ENCODE data around the gene SSBP4. TPM values are rescaled to one million over a fixed set of nuclear protein-coding genes. Genes with fewer than 3 reads are reported as not detected.

Gene SSBP4
- total RNA-seq, 1 experiment from 2014 or later: 97.5 TPM

DNA sequence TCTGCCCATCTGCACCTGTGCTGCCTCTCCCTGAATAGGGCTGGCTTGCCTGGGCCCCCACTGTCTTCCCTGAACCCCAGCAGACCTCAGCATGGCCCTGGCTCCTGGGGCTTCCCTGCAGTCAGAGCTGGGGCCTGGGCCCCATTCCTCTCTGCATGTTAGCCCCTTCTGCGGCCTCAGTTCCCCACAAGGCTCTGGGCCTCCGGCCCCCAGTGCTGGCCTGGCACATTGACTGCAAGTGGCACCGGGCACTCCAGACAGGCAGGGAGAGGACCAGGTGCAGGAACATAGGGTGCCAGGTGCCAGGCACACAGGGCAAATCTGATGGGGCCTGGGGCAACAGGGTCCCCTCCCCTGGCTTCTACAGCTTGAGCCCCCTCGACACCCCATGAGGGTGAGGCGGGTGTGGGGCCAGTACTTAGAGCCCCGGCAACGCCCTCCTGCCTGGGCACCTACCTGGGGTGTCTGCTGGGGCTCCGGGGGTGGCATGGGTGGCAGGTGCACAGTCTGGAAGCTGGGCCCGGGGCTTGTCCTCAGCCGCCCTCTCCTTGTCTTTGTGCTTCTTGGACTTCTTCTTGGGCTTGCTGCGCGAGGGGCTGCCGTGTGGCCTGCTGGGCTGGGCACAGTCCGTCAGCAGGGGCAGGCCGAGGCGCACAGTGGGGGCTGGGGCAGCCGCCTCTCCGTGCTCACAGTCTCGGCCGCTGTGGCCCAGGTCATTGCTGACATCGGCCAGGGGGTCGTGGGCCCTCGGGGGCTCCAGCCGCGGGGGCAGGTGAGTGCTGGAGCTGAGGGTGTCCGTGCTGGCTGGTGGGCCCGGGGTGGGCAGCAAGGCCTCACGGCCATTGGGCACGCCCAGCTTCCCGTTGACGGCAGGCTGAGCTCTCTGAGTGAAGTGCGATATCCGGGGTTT, 31.1 kb downstream of the SSBP4 start:
- intact Hi-C loops (cut with micrococcal nuclease): no loop called here
- Histone ChIP-seq H3K4me3 (ENCODE audit: low read length) (no peak overlapping the region), H3K9ac (ENCODE audit: low read length) (no peak overlapping the region), H3F3A (ENCODE audit: low read length, unreplicated experiment) (no peaks in the 10 kb centered on the region), H3K79me2 (ENCODE audit: low read length) (no peaks in the 10 kb centered on the region), H3K27ac (ENCODE audit: low read length) (no peak overlapping the region), H3K27me3 (ENCODE audit: low read length) (no peaks in the 10 kb centered on the region), H4K20me1 (ENCODE audit: low read length) (no peaks in the 10 kb centered on the region), H2AFZ (ENCODE audit: low read length) (no peak overlapping the region), H3K36me3 (ENCODE audit: low read depth, low read length) (peaks cover 22% of the 10 kb centered on the region), H3K4me2 (ENCODE audit: low read length) (no peak overlapping the region), H3K4me1 (ENCODE audit: insufficient read depth, low read length) (peaks cover 21% of the 10 kb centered on the region), H3K9me3 (ENCODE audit: low read length) (no peaks in the 10 kb centered on the region), H3K9me2 (replicated peaks; ENCODE audit: low read length) (no peaks in the 10 kb centered on the region)
- POLR2A ChIA-PET (ENCODE audit: unreplicated experiment): no interaction called here
- CTCF ChIA-PET: interaction anchor here (1.1 kb wide), 1 partner anchor 12 kb away, joined by 14 read pairs; no protein-coding TSS in a partner anchor
- TF ChIP-seq, protein P1, sequence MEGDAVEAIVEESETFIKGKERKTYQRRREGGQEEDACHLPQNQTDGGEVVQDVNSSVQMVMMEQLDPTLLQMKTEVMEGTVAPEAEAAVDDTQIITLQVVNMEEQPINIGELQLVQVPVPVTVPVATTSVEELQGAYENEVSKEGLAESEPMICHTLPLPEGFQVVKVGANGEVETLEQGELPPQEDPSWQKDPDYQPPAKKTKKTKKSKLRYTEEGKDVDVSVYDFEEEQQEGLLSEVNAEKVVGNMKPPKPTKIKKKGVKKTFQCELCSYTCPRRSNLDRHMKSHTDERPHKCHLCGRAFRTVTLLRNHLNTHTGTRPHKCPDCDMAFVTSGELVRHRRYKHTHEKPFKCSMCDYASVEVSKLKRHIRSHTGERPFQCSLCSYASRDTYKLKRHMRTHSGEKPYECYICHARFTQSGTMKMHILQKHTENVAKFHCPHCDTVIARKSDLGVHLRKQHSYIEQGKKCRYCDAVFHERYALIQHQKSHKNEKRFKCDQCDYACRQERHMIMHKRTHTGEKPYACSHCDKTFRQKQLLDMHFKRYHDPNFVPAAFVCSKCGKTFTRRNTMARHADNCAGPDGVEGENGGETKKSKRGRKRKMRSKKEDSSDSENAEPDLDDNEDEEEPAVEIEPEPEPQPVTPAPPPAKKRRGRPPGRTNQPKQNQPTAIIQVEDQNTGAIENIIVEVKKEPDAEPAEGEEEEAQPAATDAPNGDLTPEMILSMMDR (conservative IDR thresholded peaks at IDR 0.05; ENCODE audit: low read depth, low read length): no peak
- TF ChIP-seq EZH2 (IDR thresholded peaks at IDR 0.05; ENCODE audit: low read length, unreplicated experiment) (no peak), EZH2phosphoT487 (IDR thresholded peaks at IDR 0.05; ENCODE audit: borderline replicate concordance, low read length) (no peak)
- ATAC-seq (no peak), DNase-seq (no peak)
- BruUV-seq (replicated peaks): no TSS peak

DNA sequence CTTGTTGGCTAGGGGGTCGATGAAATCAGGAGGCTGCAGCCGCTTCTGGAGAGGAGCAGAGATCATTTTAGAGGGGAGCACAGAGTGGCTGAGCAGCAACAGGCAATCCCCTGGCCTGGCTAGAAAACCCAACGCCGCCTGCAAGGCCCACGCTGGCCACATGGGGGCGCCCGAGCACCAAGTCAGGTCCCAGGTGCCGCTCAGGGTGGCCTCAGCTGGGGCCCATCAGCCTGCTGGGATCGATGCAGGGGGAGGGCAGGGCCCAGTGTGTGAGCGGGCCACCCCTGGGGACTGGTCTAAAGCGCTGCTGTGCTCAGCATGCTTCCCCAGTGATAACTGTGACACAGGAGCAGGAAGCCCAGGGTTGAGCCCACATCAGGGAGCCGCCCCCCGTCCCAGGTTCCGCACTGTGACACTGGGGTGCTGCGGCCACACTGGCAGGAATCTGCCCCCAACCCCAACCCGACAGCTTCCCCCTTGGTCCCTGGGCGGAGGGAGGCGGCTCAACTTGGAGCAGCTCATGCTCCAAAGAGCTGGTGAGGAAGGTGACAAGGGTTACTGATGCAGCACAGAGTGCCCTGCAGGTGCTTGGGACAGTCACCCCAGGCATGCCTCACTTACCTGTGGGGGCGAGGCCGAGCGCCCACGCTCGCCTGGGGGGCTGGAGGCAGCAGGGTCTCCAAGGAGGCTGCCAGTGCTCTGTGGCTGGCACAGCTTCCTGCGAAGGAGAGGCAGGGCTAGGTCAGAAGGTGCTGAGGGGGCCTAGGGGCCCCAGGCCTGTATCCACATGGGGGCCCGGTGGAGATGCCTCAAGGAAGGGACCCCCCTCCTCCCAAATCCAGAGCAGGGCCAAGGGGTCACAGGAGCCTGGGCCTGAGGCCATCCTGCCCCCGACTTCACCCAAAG, 32.0 kb downstream of the SSBP4 start:
- Histone ChIP-seq H3K4me1 (ENCODE audit: insufficient read depth, low read length) (peaks cover 21% of the 10 kb centered on the region), H3F3A (ENCODE audit: low read length, unreplicated experiment) (no peaks in the 10 kb centered on the region), H3K9me3 (ENCODE audit: low read length) (no peaks in the 10 kb centered on the region), H3K9me2 (replicated peaks; ENCODE audit: low read length) (no peaks in the 10 kb centered on the region), H3K36me3 (ENCODE audit: low read depth, low read length) (peaks cover 15% of the 10 kb centered on the region), H4K20me1 (ENCODE audit: low read length) (no peaks in the 10 kb centered on the region), H3K79me2 (ENCODE audit: low read length) (no peaks in the 10 kb centered on the region), H3K4me2 (ENCODE audit: low read length) (no peak overlapping the region), H3K27ac (ENCODE audit: low read length) (no peak overlapping the region), H3K9ac (ENCODE audit: low read length) (no peak overlapping the region), H2AFZ (ENCODE audit: low read length) (no peak overlapping the region), H3K4me3 (ENCODE audit: low read length) (no peak overlapping the region), H3K27me3 (ENCODE audit: low read length) (no peaks in the 10 kb centered on the region)
- no TSS peak for BruUV-seq (replicated peaks)
- ATAC-seq: peak; percentile 58
- TF ChIP-seq EZH2 (IDR thresholded peaks at IDR 0.05; ENCODE audit: low read length, unreplicated experiment): no peak
- TF ChIP-seq, protein P1 (conservative IDR thresholded peaks at IDR 0.05; ENCODE audit: low read depth, low read length): peak; percentile 96
- ChIA-PET POLR2A (ENCODE audit: unreplicated experiment) (no interaction called here), CTCF (interaction anchor here (0.6 to 1.1 kb wide), 5 partner anchors 11 to 139 kb away, joined by 3 to 14 read pairs (median 3); no protein-coding TSS in a partner anchor)
- intact Hi-C loops (cut with micrococcal nuclease): no loop called here
- DNase-seq: peak; percentile 82

Data from PC-3 (cell line).